Neural cell (in vitro differentiated cells): ENCODE measurements around the gene LRRFIP2.

Source experiments
- EP300 ChIP-seq: fragments of 450-650 bp; conservative IDR thresholded peaks from 2 replicates; pipeline ENCODE4 v1.6.1; 2014; ENCODE audit warnings: antibody characterized with exemption, mild to moderate bottlenecking, moderate library complexity; ENCODE audit not compliant: poor library complexity, severe bottlenecking
- EZH2 ChIP-seq: fragments of 200-600, 300-800 bp; shearing (Covaris generic), sonication (generic); IDR thresholded peaks from 2 replicates; pipeline ENCODE4 v1.6.1; 2014; ENCODE audit warnings: antibody characterized with exemption, low read length, borderline replicate concordance, mild to moderate bottlenecking; ENCODE audit not compliant: insufficient read depth, poor library complexity, severe bottlenecking
- POLR2AphosphoS5 ChIP-seq: IDR thresholded peaks from 2 replicates; pipeline ENCODE4 v1.6.1; 2012
- RAD21 ChIP-seq: fragments of 450-650 bp; conservative IDR thresholded peaks from 2 replicates; pipeline ENCODE4 v1.6.1; 2014; ENCODE audit warnings: antibody characterized with exemption, mild to moderate bottlenecking, moderate library complexity
- SMC3 ChIP-seq: fragments of 450-650 bp; conservative IDR thresholded peaks from 2 replicates; pipeline ENCODE4 v1.6.1; 2014; ENCODE audit warnings: antibody characterized with exemption, mild to moderate bottlenecking, moderate library complexity; ENCODE audit not compliant: poor library complexity
- TAF1 ChIP-seq: IDR thresholded peaks from 2 replicates; pipeline ENCODE4 v1.6.1; 2012; ENCODE audit warnings: low read depth
- TF ChIP-seq, protein P1 (sequence below): fragments of 450-650 bp; IDR thresholded peaks from 2 replicates; pipeline ENCODE4 v1.5.1; 2014; ENCODE audit warnings: antibody characterized with exemption, mild to moderate bottlenecking, moderate library complexity; ENCODE audit not compliant: poor library complexity, severe bottlenecking

GRCh38 chr3:37202035-37202434, 27.7 kb upstream of the LRRFIP2 start:
- TF ChIP-seq, protein P1, sequence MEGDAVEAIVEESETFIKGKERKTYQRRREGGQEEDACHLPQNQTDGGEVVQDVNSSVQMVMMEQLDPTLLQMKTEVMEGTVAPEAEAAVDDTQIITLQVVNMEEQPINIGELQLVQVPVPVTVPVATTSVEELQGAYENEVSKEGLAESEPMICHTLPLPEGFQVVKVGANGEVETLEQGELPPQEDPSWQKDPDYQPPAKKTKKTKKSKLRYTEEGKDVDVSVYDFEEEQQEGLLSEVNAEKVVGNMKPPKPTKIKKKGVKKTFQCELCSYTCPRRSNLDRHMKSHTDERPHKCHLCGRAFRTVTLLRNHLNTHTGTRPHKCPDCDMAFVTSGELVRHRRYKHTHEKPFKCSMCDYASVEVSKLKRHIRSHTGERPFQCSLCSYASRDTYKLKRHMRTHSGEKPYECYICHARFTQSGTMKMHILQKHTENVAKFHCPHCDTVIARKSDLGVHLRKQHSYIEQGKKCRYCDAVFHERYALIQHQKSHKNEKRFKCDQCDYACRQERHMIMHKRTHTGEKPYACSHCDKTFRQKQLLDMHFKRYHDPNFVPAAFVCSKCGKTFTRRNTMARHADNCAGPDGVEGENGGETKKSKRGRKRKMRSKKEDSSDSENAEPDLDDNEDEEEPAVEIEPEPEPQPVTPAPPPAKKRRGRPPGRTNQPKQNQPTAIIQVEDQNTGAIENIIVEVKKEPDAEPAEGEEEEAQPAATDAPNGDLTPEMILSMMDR, result no peak
- no peak for TF ChIP-seq EZH2
- no peak for TF ChIP-seq RAD21
- no peak for TF ChIP-seq EP300
- no peak for TF ChIP-seq POLR2AphosphoS5
- TF ChIP-seq TAF1, result no peak
- no peak for TF ChIP-seq SMC3
